Hematopoietic multipotent progenitor cell treated with erythropoietin and hydrocortisone succinate and interleukin-3 and kit ligand, for 6 days (in vitro differentiated cells): ENCODE results near the gene CHD5.
A peak's percentile ranks its signal among the peaks of the same experiment; 100 is the strongest.
"Not testable (repeated sequence)": the region's sequence is repeated elsewhere in the genome, so short reads cannot be mapped to it uniquely, and the experiment has no call there.

Experiments
- DNase-seq: peaks from one replicate; pipeline ENCODE4 v3.0.0-alpha.2; 2015

The CHD5 gene

GRCh38 chr1:6080469-6080868, 99.7 kb downstream of the CHD5 start:
- no peak for DNase-seq

- DNase-seq = no peak
Measured at GRCh38 chr1:6077919-6078318, 102.2 kb downstream of the CHD5 start.

- DNase-seq = no peak
Measured at GRCh38 chr1:6077506-6077905, 102.6 kb downstream of the CHD5 start.

GRCh38 chr1:6077061-6077460, 103.1 kb downstream of the CHD5 start:
- DNase-seq = not testable (repeated sequence)

GRCh38 chr1:6075748-6076147, 104.4 kb downstream of the CHD5 start:
- peak; percentile 29 for DNase-seq

- DNase-seq = no peak
Measured at GRCh38 chr1:6074192-6074901, 105.8 kb downstream of the CHD5 start.

DNA sequence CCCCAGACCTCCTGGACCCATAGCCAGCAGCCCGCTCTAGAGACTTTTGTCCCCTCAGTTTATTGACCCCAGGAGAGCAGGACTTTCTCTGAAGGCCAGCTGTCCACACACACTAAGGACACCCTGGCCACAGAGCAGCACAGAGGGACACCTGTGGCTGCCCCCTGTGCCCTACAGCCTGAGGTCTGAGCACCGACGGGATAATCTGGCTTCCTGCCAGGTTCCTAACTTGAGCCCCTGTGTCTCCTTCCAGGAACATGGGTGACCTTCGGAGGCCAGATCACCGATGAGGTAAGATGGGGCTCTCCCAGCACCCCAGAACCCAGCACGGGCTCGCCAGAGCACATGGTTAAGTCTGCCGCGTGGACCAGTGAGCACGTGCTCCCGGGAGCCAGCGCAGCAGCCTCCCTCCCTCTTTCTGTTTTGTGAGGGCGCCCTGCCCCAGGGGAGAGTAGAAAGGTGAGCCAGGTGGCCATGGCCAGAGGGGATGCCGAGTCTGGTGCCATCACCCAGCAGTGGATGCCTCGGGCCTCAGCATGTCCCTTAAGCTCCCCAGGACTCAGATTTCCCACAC, 106.6 kb downstream of the CHD5 start:
- no peak for DNase-seq

- DNase-seq = no peak
Measured at GRCh38 chr1:6072774-6073479, 107.2 kb downstream of the CHD5 start.

DNA sequence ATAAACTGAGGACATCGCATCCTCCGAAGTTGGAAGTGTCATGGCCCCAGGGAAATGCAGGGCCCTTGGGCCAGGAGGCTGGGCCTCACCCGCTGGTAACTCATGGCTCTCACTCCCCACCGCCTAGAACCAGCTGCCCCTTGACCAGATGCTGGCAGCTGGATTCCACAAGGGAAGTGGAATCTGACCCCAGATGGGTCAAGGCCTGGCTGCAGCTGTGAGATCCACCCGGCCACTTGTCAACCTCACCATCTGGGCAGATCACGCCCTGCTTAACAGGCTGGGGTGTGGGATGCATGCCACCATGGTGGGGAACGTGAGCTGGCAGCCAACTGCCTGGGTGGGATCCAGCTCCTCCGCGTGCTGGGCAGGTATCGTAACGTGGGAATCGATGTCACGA, 108.9 kb downstream of the CHD5 start:
- no peak for DNase-seq

DNA sequence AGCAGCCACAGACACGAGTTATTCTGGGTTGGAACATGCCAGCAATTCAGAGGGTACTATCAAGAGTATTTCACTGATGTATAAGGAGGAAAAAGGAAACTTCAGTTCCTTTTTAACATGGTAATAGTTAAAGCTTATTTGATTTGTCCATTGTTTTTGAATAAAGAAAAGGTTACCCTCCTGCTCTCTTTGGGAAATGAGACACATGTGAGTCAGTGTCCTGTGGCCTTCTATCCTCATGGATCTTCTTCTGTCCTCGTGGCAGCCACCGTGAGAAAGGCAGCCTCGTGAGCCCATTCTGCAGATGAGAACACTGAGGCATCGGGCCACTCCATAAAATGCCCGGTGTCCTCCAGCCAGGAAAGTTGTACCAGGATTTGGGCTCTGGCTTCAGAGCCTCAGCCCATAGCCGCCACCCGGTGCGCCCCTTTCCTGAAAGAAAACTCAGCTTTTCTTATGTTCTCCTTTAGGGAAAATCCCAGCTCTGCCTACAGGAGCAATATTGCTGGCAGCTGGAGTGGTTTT, 109.6 kb downstream of the CHD5 start:
- DNase-seq = no peak

- no peak for DNase-seq
Measured at GRCh38 chr1:6069573-6069972, 110.5 kb downstream of the CHD5 start.

GRCh38 chr1:6068932-6069331, 111.2 kb downstream of the CHD5 start:
- no peak for DNase-seq

DNA sequence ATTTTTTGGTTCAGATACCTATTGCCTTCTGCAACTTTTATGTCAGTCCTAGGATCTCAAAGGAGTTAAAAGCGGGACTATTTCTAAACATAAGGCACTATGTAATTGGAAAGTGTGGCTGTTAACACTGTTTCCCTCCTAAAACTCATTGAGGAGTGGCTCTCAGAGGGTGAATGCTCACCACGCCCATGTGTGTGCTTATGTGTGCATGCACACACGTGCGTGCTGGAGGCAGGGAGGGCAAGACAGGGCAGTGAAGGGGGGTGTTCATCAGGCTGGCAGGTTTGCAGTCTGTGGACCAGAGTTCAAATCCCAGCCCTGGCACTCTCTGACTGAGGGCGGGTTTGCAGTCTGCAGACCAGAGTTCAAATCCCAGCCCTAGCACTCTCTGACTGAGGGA, 112.0 kb downstream of the CHD5 start:
- DNase-seq = no peak

GRCh38 chr1:6066680-6067079, 113.4 kb downstream of the CHD5 start:
- DNase-seq = no peak

GRCh38 chr1:6065093-6065858, 114.8 kb downstream of the CHD5 start:
- DNase-seq = no peak

DNA sequence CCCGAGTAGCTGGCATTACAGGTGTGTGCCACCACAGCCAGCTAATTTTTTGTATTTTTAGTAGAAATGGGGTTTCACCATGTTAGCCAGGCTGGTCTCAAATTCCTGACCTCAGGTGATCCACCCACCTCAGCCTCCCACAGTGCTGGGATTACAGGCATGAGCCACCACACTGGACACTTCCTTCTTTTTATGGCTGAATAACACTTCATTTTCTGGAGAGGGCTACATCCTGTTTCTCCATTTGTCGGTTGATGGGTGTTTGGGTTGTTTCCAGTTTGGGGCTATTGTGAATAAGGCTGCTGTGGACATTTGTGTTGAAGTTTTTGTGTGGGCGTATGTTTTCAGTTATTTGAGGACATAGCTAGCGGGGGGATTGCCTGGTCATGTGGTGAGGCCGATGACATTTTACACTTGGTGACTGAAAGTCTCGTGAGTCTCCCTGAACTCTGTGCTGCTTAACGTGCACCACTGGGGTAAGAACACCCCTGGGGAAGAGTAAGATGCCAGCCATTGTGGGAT, 116.5 kb downstream of the CHD5 start:
- DNase-seq = not testable (repeated sequence)

GRCh38 chr1:6062670-6063069, 117.5 kb downstream of the CHD5 start:
- no peak for DNase-seq

- DNase-seq = no peak
Measured at GRCh38 chr1:6059866-6060265, 120.3 kb downstream of the CHD5 start.

- no peak for DNase-seq
Measured at GRCh38 chr1:6057170-6057845, 122.8 kb downstream of the CHD5 start.

DNA sequence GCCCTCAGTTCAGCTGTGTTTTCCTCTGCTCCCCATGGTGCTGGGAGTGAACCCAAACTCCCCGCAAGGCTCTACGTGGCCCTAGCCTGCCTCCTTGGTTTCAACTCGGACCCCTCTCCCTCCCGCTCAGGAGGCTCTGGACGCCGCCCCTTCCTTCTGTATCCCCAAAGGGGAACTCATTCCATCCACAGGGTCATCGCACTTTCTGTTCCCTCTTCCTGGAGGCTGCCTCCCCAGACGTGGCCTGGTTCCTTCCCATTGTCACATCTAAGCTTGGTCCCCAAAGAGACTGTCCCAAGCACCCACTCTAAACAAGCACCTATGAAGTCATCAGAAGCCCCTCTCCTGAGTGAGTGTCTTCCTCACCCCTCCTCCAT, 123.6 kb downstream of the CHD5 start:
- DNase-seq = no peak

- peak; percentile 29 for DNase-seq
Measured at GRCh38 chr1:6054596-6054995, 125.5 kb downstream of the CHD5 start.

- no peak for DNase-seq
Measured at GRCh38 chr1:6053206-6053546, 126.9 kb downstream of the CHD5 start.
